GM12864 (cell line): ENCODE data around the gene PRLR.

Source experiments
- DNase-seq: peaks from one replicate; pipeline ENCODE4 v3.0.0-alpha.2; 2011; ENCODE audit warnings: low read depth
- H3K4me3 ChIP-seq: 2 replicates; pipeline ENCODE4 v1.5.1; 2011; ENCODE audit warnings: mild to moderate bottlenecking, low read depth, low read length, control low read depth
- CTCF ChIP-seq: IDR thresholded peaks from 2 replicates; pipeline ENCODE4 v1.5.1; 2011; ENCODE audit warnings: low read depth, mild to moderate bottlenecking, moderate library complexity, low read length, control low read depth, inconsistent platforms; ENCODE audit errors: missing control alignments

PRLR gene

GRCh38 chr5:35186749-35187148, 43.5 kb downstream of the PRLR start:
- no peak for DNase-seq
- H3K4me3 ChIP-seq: no peak overlapping the region
- TF ChIP-seq CTCF: no peak

DNA sequence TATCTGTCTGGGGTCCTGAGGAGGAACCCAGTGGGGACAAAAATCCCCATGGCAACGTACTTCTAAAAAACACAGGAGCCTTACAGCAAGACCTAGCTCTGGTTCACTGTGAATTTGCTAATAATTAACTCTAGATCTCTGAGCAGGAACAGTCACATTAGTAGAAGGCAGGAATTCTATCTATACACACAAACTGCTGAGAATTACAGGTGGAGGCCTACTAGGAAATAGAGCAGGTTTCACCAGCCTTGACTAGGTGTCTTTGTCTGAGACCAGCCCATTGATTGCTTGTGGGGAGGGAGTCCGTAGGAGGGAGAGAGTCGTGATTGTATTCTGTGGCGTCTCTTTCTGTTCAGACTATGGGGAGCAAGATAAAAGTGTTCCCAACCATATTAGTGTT, 44.8 kb downstream of the PRLR start:
- H3K4me3 ChIP-seq: no peak overlapping the region
- no peak for TF ChIP-seq CTCF
- no peak for DNase-seq

DNA sequence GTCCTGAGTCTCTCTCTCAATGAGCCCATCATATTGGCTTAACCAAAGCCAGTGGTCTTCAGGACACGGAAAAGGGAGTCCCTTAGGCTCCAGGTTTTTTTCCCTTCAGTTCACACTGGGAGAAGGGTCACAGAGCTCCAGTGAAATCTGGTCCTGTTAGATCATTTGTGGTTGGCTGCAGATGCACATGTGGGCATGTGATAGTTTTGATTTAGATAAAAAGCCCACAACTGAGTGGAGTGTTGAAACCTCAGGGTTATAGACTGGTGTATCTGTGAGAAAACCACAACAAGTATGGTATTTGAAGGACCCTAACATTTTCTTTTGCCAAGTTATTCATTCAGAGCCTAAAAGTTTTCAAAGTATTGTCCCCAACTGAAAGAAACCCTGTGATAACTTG, 46.7 kb downstream of the PRLR start:
- DNase-seq: no peak
- TF ChIP-seq CTCF: no peak
- H3K4me3 ChIP-seq: no peak overlapping the region

- peak; percentile 67 for TF ChIP-seq CTCF
- no peak overlapping the region for H3K4me3 ChIP-seq
- DNase-seq: no peak
Observed at GRCh38 chr5:35182910-35183535, 47.3 kb downstream of the PRLR start.

- no peak for DNase-seq
- H3K4me3 ChIP-seq: no peak overlapping the region
- no peak for TF ChIP-seq CTCF
Observed at GRCh38 chr5:35182486-35182885, 47.8 kb downstream of the PRLR start.

DNA sequence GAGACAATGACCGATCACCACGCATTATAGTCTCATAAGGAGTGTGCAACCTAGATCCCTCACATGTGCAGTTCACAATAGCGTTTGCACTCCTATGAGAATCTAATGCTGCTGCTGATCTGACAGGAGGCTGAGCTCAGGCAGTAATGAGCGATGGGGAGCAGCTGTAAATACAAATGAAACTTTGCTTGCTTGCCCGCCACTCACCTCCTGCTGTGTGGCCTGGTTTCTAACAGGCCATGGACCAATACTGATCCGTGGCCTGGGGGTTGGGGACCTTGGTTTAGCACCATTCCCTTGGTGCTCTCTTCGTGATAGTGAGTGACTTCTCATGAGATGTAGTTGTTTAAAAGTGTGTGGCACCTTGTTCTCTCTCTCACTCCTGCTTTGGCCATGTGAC, 50.2 kb downstream of the PRLR start:
- no peak overlapping the region for H3K4me3 ChIP-seq
- no peak for TF ChIP-seq CTCF
- no peak for DNase-seq

- H3K4me3 ChIP-seq: no peak overlapping the region
- no peak for DNase-seq
- no peak for TF ChIP-seq CTCF
Observed at GRCh38 chr5:35177783-35178182, 52.5 kb downstream of the PRLR start.
